IPS-NIHi7 (cell line): Measurements from ENCODE around the gene RPP25L.
A peak's percentile ranks its signal among the peaks of the same experiment; 100 is the strongest.

Source experiments
- DNase-seq: peaks from one replicate; pipeline ENCODE4 v3.0.0; 2012; ENCODE audit warnings: mixed read lengths; ENCODE audit errors: extremely low spot score

Gene RPP25L

DNA sequence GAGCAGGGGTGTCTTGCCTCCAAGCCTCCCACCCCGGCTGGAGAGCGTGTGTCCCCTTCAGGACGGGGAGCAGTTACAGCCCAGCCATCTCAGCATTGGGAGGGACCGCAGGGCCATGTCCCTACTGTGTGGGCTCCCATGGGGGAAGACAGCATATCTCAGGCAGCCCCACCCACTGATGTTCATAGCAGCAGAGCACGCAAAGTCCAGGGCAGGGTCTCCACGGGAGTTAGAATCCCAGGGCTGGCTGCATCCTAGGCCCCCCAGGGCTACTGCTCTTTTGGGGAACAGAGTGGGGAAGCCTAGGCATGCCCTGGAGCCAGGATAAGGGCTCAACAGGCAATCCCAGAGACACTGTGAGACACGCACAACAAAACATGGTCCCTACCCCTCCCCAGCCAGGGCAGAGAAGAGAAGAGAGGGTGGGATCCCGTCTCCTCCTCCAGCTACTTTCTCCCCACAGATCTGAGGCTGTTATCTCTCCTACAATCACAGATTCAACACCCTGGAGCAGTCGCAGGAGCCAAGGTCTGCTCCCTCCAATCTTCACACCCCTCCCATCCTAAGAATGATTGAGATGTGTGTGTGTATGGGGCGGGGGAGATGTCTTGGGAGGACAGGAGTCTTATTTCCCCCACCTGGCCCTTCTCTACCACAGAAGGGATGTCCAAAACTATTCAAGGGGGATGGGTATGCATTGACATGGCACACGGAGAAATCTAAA is 25.8 kb downstream of the RPP25L start:
- DNase-seq: no peak

DNA sequence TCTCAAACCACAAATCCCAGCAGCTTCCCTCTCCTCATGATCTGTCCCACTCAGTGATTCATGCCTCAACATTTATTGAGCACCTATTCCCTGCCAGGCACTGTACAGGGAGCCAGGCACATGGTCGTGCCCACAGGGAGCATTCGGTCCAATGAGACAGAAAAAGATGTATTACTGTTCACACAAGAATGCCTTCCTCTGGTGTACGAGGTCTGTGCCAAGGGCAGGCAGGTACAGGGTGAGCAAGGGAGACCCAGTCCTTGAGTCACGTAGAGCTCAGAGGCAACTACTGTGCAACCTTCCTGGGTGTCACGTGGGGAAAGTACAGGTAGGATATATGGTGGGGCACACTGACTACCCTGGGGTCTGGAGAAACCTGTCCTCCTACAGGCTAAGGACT is 26.9 kb downstream of the RPP25L start:
- DNase-seq: no peak

GRCh38 chr9:34582787-34583186 is 29.1 kb downstream of the RPP25L start:
- DNase-seq: no peak

DNA sequence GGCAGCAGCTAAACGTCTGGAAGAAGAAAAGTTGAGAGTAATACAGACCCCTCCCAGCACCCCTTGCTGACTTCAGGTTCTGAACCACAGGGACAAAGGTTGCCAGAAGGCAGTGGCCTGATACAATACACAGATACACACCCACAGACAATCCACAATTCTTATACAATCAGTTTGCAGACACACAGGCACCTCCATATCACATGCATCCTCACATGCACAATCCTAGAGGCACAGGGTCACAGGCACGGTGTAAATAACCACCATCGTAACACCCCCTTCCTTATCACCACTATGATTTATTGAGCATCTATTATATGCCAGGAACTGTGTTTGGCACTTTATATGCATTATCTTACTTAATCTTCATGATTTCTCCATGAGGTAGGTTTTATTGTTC is 30.6 kb downstream of the RPP25L start:
- DNase-seq: no peak

GRCh38 chr9:34580358-34580757 is 31.5 kb downstream of the RPP25L start:
- DNase-seq: no peak

DNA sequence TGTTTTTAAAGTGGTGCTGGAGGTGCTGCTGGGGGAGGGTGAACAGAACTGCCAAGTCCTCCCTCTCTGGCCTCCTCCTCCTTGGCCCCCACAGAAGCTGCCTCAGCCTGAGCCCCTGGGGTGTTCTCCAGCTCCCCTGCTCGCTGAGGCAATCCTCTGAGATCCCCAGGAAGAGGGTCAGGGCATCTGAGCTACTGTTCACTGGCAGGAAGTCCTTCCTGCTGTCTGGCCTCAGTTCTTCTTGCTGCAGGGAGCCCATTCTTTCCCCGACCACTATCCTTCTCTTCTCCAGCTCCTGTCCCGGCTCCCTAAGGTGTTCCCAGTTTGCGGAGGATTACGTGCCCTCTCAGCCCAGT is 32.1 kb downstream of the RPP25L start:
- no peak for DNase-seq

DNA sequence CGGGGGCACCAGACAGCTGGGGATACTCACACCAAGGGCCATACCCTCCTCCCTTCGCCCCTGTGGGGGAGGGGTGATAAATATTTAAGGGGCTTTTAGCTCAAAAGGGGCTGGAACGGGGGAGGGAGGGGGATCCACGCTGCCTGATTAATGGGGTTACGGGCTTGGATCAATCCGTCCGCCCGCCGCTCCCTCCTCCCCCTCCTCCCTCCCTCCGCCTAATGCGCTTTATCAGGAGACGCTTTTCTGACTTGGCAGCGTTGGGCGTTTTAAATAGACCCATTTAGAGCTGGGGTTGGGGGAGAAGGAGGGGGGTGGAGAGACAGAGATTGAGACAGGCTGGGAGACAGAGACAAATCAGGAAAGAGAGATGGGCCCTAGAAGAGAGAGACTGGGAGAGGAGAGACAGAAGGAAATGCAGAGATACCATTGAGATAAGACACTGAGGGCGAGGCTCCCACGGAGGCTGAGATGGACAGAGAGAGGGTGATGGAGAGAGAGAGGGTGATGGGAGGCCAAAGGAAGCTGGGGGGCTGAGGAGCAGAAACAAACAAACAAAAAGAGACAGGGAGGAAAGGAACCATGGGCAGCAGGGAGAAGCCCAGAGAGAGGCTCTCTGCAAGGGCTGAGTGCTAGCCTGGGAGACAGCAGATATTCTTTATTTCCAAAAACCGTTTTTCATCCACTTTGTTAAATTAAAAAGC is 32.6 kb downstream of the RPP25L start:
- no peak for DNase-seq

DNA sequence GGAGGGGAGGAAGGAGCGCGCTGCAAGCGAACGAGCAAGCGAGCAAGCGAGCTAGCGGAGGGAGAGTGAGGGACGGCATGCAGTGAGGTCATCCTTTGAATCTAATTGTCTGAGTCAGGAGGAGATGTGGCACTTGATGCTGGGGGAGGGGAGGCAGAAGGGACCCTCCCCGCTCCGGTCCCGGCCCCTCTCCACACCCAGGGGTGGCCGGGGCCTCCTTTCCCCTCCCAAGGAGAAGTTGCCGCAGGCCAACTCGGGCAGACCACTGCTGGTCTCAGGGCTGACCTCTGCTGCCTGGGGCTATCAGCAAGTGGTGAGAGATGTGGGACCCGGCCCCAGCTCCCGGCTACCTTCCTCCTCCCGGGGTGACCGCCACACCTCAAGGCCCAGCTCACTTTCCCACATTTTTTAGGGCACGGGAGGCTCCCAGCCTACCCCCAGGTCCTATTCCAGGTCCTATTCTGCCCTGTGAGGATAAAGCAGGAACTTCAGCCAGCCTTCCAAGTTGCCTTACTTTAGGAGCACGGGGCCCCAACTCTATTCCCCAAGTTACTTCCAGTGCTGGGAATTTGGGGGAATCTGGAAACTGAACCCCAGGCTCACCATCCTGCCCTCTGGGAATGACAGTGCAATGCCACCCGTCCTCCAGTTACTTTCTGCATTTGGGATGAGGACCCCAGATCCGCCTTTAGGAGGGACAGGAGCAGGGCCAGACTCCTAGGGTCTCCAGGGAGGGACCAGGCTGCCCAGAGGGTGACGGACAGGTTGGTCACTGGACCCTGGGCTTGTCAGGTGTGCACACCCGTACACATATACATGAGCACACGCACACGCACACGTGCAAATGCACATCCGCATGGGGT is 33.4 kb downstream of the RPP25L start:
- DNase-seq: peak; percentile 63

- peak; percentile 64 for DNase-seq
Observed at GRCh38 chr9:34577400-34578240, 34.3 kb downstream of the RPP25L start.

DNA sequence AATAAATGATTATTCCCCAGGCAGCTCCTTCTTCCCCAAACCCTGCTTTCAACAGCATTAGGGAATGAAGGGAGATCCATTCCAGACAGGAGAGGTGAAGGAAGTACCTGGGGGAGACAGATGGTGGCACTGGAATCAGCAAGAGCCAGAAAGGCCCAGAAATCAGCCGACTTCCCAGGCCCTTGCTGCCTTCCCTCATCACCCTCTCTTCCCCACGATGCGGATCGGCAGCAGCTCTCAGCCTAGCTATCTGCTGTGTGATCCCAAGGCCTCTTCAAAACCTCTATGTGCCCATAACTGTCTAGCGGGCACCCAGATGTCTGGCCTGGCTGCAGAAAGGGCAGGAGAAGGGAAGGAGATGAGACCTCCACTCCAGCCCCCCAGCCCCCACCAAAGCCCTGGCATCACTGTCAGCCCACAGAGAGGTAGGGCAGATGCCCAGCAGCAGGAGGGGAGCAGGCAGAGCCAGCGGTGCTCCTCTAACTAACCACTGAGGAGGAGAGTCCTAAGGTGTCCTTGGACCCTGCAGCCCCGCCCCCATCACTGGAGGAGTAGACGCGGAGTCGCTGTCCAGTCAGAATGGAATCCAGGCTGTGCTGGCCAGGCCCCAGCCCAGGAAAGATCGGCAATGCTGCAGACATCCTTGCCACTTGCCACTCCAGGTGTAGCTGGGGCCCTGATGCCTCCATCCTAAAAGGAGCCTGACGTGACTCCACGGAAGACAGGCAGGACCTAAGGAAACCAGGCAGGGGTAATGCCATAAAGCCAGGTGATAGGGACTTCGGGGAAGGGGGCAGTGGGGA is 35.1 kb downstream of the RPP25L start:
- DNase-seq: peak; percentile 72

- no peak for DNase-seq
Observed at GRCh38 chr9:34575862-34576596, 35.9 kb downstream of the RPP25L start.

DNA sequence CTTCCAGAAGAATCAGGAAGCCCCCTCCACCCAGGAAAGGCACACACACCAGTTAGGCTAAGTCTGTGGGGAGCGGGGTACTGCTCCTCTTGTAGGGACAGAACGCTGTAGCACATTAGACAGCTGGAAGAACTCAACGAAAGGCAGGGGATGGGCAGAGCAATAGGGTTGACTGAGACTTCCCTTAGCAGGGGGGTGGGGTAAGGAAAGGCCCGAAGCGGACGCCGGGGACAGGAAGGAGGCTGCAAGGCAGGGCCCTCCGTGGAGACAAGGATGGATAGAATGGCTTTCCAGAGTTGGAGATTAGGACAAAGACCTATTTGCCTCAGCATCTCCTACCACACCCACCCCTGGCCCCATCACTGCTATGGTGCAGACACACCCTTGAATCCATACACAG is 36.7 kb downstream of the RPP25L start:
- no peak for DNase-seq

DNA sequence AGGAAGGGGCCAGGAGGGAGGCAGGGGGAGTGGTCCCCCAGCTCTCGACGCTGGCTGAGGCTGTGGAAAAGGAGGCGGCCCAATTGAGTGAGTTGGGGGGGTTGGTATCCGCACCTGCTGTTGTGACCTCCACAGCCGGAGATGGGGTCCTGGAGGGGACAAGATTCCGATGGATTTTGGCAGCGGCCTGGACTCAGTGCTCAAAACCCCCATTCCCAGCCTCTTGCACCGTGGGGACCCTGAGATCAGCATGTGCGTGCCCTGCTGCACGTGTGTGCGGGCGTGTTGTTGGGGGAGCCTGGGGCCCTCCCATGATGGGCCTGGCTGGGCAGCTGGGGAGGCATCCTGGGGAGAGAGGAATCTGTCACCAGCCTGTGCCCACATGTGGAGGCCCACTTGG is 37.3 kb downstream of the RPP25L start:
- no peak for DNase-seq

- DNase-seq: no peak
Observed at GRCh38 chr9:34573599-34574325, 38.1 kb downstream of the RPP25L start.

GRCh38 chr9:34572628-34573027 is 39.3 kb downstream of the RPP25L start:
- DNase-seq: no peak

- no peak for DNase-seq
Observed at GRCh38 chr9:34572092-34572491, 39.8 kb downstream of the RPP25L start.

DNA sequence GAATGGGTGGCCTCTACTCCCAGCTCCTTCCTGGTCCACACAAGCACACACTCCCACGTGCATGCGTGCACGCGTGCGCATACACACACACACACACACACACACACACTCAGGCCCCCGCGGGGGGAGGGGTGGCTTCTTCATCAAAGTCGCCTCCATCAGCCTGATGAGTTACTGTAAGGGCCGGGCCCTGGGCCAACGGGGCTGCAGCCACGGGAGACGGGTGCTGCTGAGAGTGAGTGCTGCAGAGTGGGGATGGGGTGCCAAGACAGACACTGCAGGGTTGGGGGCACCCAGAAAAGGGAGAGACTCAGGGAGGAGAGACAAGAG is 40.5 kb downstream of the RPP25L start:
- no peak for DNase-seq

GRCh38 chr9:34570809-34571480 is 41.0 kb downstream of the RPP25L start:
- no peak for DNase-seq

DNA sequence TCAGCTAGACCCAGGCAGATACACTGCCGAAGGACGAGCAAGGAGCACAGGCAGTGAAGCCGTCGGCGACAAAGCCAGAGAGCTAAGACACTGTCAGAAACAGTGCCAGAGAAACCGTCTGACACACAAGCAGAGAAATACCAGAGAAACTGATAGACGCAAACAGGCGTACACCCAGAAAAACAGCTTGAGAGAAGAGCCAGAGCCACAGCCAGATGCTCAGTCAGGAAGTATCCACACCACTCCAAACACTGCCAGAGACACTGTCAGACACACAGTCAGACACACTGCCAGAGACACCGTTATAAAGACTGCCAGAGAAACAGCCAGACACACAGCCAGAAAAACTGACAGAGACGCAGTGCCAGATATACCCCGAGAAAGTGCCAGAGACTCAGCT is 41.5 kb downstream of the RPP25L start:
- no peak for DNase-seq
